Breast epithelium (tissue), 4 donors: ENCODE results near the gene CCDC83. TPM values are rescaled to one million over a fixed set of nuclear protein-coding genes. Genes with fewer than 3 reads are reported as not detected.

Experiments used
- DNase-seq, 2 donors: peaks; one replicate each; pipeline ENCODE4 v3.0.0-alpha.2; 2019; ENCODE audit warnings: low spot score in 2 of 2
- H3K27ac ChIP-seq, 2 donors: fragments of 200-600 bp; sonication (generic) in 1 of 2; one replicate each; pipeline ENCODE4 v1.5.1; 2016 to 2019; ENCODE audit warnings: mild to moderate bottlenecking in 1 of 2
- H3K27me3 ChIP-seq, 2 donors: fragments of 200-600 bp; sonication (generic) in 1 of 2; one replicate each; pipeline versions ENCODE4 v1.5.1 to v1.6.0; 2017 to 2019; ENCODE audit warnings: control low read depth in 1 of 2, mild to moderate bottlenecking in 1 of 2
- H3K36me3 ChIP-seq: fragments of 200-600 bp; one replicate; pipeline ENCODE4 v1.5.1; 2019
- H3K4me1 ChIP-seq, 2 donors: fragments of 200-600 bp; sonication (generic); one replicate each; pipeline ENCODE4 v1.5.1; 2016 to 2019; ENCODE audit warnings: control low read depth in 1 of 2
- H3K4me3 ChIP-seq, 3 donors: fragments of 200-600 bp; sonication (generic); 1 replicate in 2 of 3; 2 replicates in 1 of 3; pipeline ENCODE4 v1.5.1; 2016 to 2019; ENCODE audit warnings: mild to moderate bottlenecking in 3 of 3, moderate library complexity in 2 of 3
- H3K9me3 ChIP-seq, 2 donors: fragments of 200-600 bp; sonication (generic) in 1 of 2; one replicate each; pipeline ENCODE4 v1.5.1; 2016 to 2019; ENCODE audit warnings: control low read depth in 1 of 2
- CTCF ChIP-seq, 3 donors: fragments of 450-650 bp; IDR thresholded peaks; one replicate each; pipeline ENCODE4 v1.5.1; 2016 to 2017; ENCODE audit warnings: antibody characterized with exemption in 3 of 3, mild to moderate bottlenecking in 3 of 3, moderate library complexity in 3 of 3
- POLR2A ChIP-seq: fragments of 450-650 bp; IDR thresholded peaks from one replicate; pipeline ENCODE4 v1.6.1; 2016; ENCODE audit warnings: antibody characterized with exemption, mild to moderate bottlenecking, moderate library complexity
- POLR2AphosphoS5 ChIP-seq, 3 donors: sonication (generic); formaldehyde crosslinking; IDR thresholded peaks; one replicate each; pipeline ENCODE4 v1.6.1; 2017; ENCODE audit warnings: antibody characterized with exemption in 3 of 3
- intact Hi-C: fragments of 100-400 bp; cut with DNase I; formaldehyde crosslinking; loops from one replicate; pipeline ENCODE4 v1.15.1; 2023; ENCODE audit warnings: low total_unique reads
- total RNA-seq, 3 donors: library from RNA; depleted of rRNA; stranded (reverse); fragments of >200 nt; gene quantifications; one replicate each; pipeline ENCODE4 v1.1.0, GENCODE V29; 2016

The CCDC83 gene
- total RNA-seq, 3 donors from 2014 or later, result 0.33 TPM; not detected in 2

- TF ChIP-seq POLR2AphosphoS5 (IDR thresholded peaks at IDR 0.05) (no peak), CTCF (IDR thresholded peaks at IDR 0.05) (no peak), POLR2A (no peak)
- Histone ChIP-seq H3K9me3 (no peaks in the 10 kb centered on the region), H3K36me3 (no peaks in the 10 kb centered on the region), H3K27ac (no peak overlapping the region), H3K4me3 (no peak overlapping the region), H3K27me3 (no peaks in the 10 kb centered on the region), H3K4me1 (no peaks in the 10 kb centered on the region)
- intact Hi-C loops, result no loop called here
- no peak for DNase-seq
These were observed 41.7 kb downstream of the CCDC83 start for GRCh38 chr11:85896876-85897275.

- intact Hi-C loops, result no loop called here
- no peaks in the 10 kb centered on the region for H3K9me3 ChIP-seq
- no peaks in the 10 kb centered on the region for H3K27me3 ChIP-seq
- DNase-seq, result no peak
- H3K36me3 ChIP-seq, result no peaks in the 10 kb centered on the region
- TF ChIP-seq POLR2A (no peak), CTCF (IDR thresholded peaks at IDR 0.05) (no peak), POLR2AphosphoS5 (IDR thresholded peaks at IDR 0.05) (no peak)
- no peak overlapping the region for H3K4me3 ChIP-seq
- H3K4me1 ChIP-seq, result no peaks in the 10 kb centered on the region
- H3K27ac ChIP-seq, result no peak overlapping the region
These were observed 43.3 kb downstream of the CCDC83 start for GRCh38 chr11:85898456-85898855.

- Histone ChIP-seq H3K27me3 (no peaks in the 10 kb centered on the region), H3K9me3 (no peaks in the 10 kb centered on the region), H3K4me3 (no peak overlapping the region), H3K4me1 (no peaks in the 10 kb centered on the region), H3K27ac (no peak overlapping the region), H3K36me3 (no peaks in the 10 kb centered on the region)
- DNase-seq, result no peak
- TF ChIP-seq POLR2A (no peak), POLR2AphosphoS5 (IDR thresholded peaks at IDR 0.05) (no peak), CTCF (IDR thresholded peaks at IDR 0.05) (no peak)
- intact Hi-C loops, result no loop called here
These were observed 47.2 kb downstream of the CCDC83 start for GRCh38 chr11:85902353-85902752.

- Histone ChIP-seq H3K9me3 (no peaks in the 10 kb centered on the region), H3K27ac (no peak overlapping the region), H3K27me3 (no peaks in the 10 kb centered on the region), H3K4me3 (no peak overlapping the region), H3K36me3 (no peaks in the 10 kb centered on the region), H3K4me1 (no peaks in the 10 kb centered on the region)
- intact Hi-C loops, result no loop called here
- no peak for DNase-seq
- TF ChIP-seq POLR2A, result no peak
- TF ChIP-seq POLR2AphosphoS5 (IDR thresholded peaks at IDR 0.05), result no peak
- TF ChIP-seq CTCF (IDR thresholded peaks at IDR 0.05), result no peak
These were observed 48.2 kb downstream of the CCDC83 start for GRCh38 chr11:85903406-85903805.

- no peak for DNase-seq
- intact Hi-C loops, result no loop called here
- Histone ChIP-seq H3K36me3 (no peaks in the 10 kb centered on the region), H3K27ac (no peak overlapping the region), H3K4me3 (no peak overlapping the region), H3K27me3 (no peaks in the 10 kb centered on the region), H3K9me3 (no peaks in the 10 kb centered on the region), H3K4me1 (no peaks in the 10 kb centered on the region)
- TF ChIP-seq POLR2A, result no peak
- TF ChIP-seq POLR2AphosphoS5 (IDR thresholded peaks at IDR 0.05), result no peak
These were observed 48.6 kb downstream of the CCDC83 start for GRCh38 chr11:85903811-85904210.

- no peak for TF ChIP-seq CTCF (IDR thresholded peaks at IDR 0.05)
- no peak for TF ChIP-seq POLR2A
- Histone ChIP-seq H3K27me3 (no peaks in the 10 kb centered on the region), H3K4me1 (no peaks in the 10 kb centered on the region), H3K27ac (no peak overlapping the region), H3K9me3 (no peaks in the 10 kb centered on the region), H3K36me3 (no peaks in the 10 kb centered on the region), H3K4me3 (no peak overlapping the region)
- DNase-seq, result no peak
- intact Hi-C loops, result no loop called here
These were observed 57.2 kb downstream of the CCDC83 start for GRCh38 chr11:85912414-85912813.
